GM06990 (cell line): Measurements from ENCODE around the gene CRAMP1.

Experiments used
- DNase-seq: peaks from one replicate; pipeline ENCODE4 v3.0.0-alpha.2; 2011; ENCODE audit not compliant: insufficient read length; ENCODE audit errors: extremely low read depth
- H3K27me3 ChIP-seq: replicated peaks from 2 replicates; pipeline ENCODE4 v1.6.0; 2011; ENCODE audit warnings: low read length; ENCODE audit not compliant: control insufficient read depth, insufficient read depth
- H3K36me3 ChIP-seq: 2 replicates; pipeline ENCODE4 v1.5.1; 2011; ENCODE audit warnings: low read length; ENCODE audit not compliant: control insufficient read depth, insufficient read depth
- H3K4me3 ChIP-seq: replicated peaks from 2 replicates; pipeline ENCODE4 v1.5.1; 2011; ENCODE audit warnings: low read depth, mild to moderate bottlenecking, control low read depth, low read length
- TF ChIP-seq, protein P1 (sequence below): IDR thresholded peaks from 2 replicates; pipeline ENCODE4 v1.5.1; 2011; ENCODE audit warnings: low read length, control low read depth, mild to moderate bottlenecking, inconsistent platforms; ENCODE audit not compliant: insufficient read depth, poor library complexity, severe bottlenecking

CRAMP1 gene

DNA sequence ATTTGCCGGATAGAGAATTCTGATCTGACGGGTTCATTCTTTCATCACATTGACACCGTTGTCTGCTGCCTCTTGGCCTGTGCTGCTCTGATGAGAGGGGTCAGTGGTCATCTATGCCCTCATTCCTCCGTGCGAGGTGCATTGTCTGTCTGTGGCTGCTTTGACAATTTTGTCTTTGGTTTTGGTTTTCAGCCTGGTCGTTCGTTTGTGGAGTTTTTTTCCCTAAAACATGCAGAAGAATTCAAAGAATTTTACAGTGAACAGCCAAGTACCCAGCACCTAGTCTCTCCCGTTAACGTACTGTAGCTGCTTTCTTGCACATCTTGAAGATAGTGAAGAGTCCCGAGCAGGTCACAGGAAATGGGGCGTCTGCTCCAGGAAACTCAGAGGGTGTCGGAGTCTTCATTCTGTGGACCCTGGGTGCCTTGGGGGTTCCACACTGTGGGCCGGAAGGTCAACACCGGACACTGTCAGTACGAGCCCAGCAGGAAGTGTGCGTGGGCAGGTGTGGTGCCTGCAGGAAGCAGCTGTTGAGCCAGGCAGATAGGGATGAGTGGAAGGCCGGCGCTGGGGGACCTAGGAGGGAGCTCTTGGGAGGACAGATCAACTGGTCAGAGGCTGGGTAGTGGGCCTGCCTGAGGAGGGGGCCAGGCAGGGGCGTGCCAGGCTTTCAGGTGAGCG lies 28.2 kb downstream of the CRAMP1 start:
- TF ChIP-seq, protein P1, sequence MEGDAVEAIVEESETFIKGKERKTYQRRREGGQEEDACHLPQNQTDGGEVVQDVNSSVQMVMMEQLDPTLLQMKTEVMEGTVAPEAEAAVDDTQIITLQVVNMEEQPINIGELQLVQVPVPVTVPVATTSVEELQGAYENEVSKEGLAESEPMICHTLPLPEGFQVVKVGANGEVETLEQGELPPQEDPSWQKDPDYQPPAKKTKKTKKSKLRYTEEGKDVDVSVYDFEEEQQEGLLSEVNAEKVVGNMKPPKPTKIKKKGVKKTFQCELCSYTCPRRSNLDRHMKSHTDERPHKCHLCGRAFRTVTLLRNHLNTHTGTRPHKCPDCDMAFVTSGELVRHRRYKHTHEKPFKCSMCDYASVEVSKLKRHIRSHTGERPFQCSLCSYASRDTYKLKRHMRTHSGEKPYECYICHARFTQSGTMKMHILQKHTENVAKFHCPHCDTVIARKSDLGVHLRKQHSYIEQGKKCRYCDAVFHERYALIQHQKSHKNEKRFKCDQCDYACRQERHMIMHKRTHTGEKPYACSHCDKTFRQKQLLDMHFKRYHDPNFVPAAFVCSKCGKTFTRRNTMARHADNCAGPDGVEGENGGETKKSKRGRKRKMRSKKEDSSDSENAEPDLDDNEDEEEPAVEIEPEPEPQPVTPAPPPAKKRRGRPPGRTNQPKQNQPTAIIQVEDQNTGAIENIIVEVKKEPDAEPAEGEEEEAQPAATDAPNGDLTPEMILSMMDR = no peak
- H3K27me3 ChIP-seq = no peaks in the 10 kb centered on the region
- H3K4me3 ChIP-seq = no peak overlapping the region
- DNase-seq = no peak
- peaks cover 25% of the 10 kb centered on the region for H3K36me3 ChIP-seq

DNA sequence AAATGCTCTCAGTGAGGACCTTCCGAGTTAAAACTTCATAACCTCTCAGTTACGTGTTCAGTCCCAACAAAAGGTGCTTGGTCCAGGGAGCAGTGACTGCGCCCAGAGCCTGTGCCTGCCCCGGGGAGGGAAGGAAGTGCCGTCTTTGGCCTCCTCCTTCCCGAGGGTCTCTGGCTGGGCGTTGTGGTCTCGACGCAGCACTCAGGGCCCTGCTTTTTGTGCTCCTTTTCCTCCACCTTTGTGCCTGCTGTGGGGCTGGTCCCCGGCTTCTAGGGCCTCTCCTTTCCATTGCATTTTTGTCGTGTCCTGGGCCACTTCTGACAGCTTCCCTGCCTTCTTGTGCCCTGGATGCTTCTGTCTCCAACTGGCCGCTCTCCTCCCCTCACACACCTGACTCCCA lies 29.1 kb downstream of the CRAMP1 start:
- no peak overlapping the region for H3K4me3 ChIP-seq
- H3K27me3 ChIP-seq = no peaks in the 10 kb centered on the region
- TF ChIP-seq, protein P1 = no peak
- no peak for DNase-seq
- H3K36me3 ChIP-seq = peaks cover 25% of the 10 kb centered on the region

DNA sequence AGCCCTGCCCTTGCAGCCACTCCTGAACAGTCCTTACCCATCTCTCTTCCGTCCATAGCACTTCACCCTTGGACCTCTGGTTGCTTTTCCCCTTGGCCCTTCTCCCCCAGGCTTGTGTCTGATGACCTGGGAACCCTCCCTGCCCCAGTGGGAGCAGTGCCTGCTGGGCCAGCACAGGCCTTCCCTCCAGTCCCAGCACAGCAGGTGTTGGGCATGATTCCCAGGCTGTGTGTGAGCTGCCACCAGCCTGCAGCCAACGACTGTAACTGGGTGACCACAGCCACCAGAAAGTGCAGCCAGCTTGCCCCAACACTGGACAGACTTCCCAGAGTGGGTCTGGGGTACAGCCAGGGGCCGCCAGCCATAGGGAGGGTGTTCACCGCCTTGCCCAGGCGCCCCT lies 30.0 kb downstream of the CRAMP1 start:
- no peak overlapping the region for H3K4me3 ChIP-seq
- no peak for DNase-seq
- peaks cover 25% of the 10 kb centered on the region for H3K36me3 ChIP-seq
- no peaks in the 10 kb centered on the region for H3K27me3 ChIP-seq
- TF ChIP-seq, protein P1 = no peak

DNA sequence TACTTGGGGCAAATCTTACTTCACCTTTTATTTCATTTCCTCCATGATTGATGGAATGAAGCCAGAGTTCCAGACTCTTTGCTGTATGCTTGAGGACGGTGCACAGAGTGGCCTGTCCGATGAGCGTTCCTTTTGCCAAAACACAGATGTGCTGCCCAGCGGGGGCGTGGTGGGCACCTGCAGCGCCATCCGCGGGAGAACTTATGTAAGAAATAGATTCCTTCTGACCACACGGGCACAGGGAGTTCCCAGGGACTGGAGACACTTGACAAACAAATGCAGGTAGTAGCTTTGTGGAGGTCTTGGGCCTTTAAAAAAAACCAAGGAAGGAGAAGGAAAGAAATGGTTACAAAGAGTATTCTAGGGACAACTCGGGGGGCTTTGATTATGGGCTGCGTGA lies 30.6 kb downstream of the CRAMP1 start:
- Histone ChIP-seq H3K4me3 (no peak overlapping the region), H3K36me3 (peaks cover 23% of the 10 kb centered on the region), H3K27me3 (no peaks in the 10 kb centered on the region)
- DNase-seq = no peak
- TF ChIP-seq, protein P1 = no peak

DNA sequence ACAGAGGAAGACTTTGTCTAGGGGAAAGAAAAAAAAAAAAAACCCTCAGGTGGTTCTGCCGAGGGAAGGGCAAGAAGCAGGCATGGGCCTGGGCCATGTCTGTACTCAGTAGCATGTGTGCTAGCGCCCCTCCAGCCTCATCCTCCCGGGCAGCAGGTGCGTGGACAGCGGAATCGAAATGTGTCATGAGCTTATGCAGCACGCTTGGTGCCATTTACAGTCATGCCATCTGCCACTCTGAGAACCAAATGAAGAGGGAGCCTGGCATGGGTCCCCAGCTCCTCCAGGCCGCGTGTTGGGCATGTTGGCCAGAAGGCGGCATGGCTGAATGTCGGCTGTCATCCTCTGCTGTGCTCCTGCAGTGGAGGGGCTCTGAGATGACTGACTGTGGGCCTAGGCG lies 31.4 kb downstream of the CRAMP1 start:
- no peak for DNase-seq
- TF ChIP-seq, protein P1 = no peak
- Histone ChIP-seq H3K27me3 (no peaks in the 10 kb centered on the region), H3K36me3 (peaks cover 19% of the 10 kb centered on the region), H3K4me3 (no peak overlapping the region)
